ENCODE results near the gene WDR74. TPM values are rescaled to one million over a fixed set of nuclear protein-coding genes. Genes with fewer than 3 reads are reported as not detected.

Gene WDR74
- total and polyA plus RNA-seq, 9 of the 15 experiments (the other 6 are each of a cell fraction or from before 2014, with no cell fraction given): 32.7 to 210 (median 114) TPM

- no peak for TF ChIP-seq AFF1 (IDR thresholded peaks at IDR 0.05; ENCODE audit: low read depth in 1 of 2, partially characterized antibody in 2 of 2)
- no peak for TF ChIP-seq CHD4 (IDR thresholded peaks at IDR 0.05; ENCODE audit: insufficient read depth, insufficient replicate concordance, low read depth, low read length, poor library complexity, severe bottlenecking)
- TF ChIP-seq KDM2B (CRISPR knock-in tag; IDR thresholded peaks at IDR 0.05): no peak
- peak; percentile 15; the same call in 1 of the 2 replicates for TF ChIP-seq FOXP1 (CRISPR knock-in tag; IDR thresholded peaks at IDR 0.05)
- no peak for TF ChIP-seq MECOM (CRISPR knock-in tag; IDR thresholded peaks at IDR 0.05)
- peak; percentile 68; the same call in 1 of the 2 replicates for TF ChIP-seq ETV5 (CRISPR knock-in tag; IDR thresholded peaks at IDR 0.05; ENCODE audit: low read depth)
- no peak for TF ChIP-seq NR0B1 (IDR thresholded peaks at IDR 0.05; ENCODE audit: partially characterized antibody)
- TF ChIP-seq E2F6 (IDR thresholded peaks at IDR 0.05; ENCODE audit: borderline replicate concordance in 1 of 2, extremely low read depth in 1 of 2, insufficient read depth in 1 of 2, insufficient read length in 1 of 2, low read depth in 1 of 2, low read length in 1 of 2, poor library complexity in 1 of 2, severe bottlenecking in 1 of 2): no peak
- TF ChIP-seq ZBTB33 (CRISPR knock-in tag; IDR thresholded peaks at IDR 0.05): peak; percentile 88
- no peak for TF ChIP-seq ELF1 (tag; IDR thresholded peaks at IDR 0.05)
- no peak for TF ChIP-seq TRIM24 (IDR thresholded peaks at IDR 0.05)
- TF ChIP-seq EHMT2 (IDR thresholded peaks at IDR 0.05): no peak
Measured at GRCh38 chr11:62805076-62805892, 34.1 kb downstream of the WDR74 start, which contains the start of gene NXF1 (continued).

Data from K562 (cell line).